ENCODE results near the gene PRM1. TPM values are rescaled to one million over a fixed set of nuclear protein-coding genes. Genes with fewer than 3 reads are reported as not detected.

PRM1 gene
- total and polyA plus RNA-seq, 2 of the 8 experiments (the other 6 are each of a cell fraction or from before 2014, with no cell fraction given) = 0.54 to 0.82 TPM

DNA sequence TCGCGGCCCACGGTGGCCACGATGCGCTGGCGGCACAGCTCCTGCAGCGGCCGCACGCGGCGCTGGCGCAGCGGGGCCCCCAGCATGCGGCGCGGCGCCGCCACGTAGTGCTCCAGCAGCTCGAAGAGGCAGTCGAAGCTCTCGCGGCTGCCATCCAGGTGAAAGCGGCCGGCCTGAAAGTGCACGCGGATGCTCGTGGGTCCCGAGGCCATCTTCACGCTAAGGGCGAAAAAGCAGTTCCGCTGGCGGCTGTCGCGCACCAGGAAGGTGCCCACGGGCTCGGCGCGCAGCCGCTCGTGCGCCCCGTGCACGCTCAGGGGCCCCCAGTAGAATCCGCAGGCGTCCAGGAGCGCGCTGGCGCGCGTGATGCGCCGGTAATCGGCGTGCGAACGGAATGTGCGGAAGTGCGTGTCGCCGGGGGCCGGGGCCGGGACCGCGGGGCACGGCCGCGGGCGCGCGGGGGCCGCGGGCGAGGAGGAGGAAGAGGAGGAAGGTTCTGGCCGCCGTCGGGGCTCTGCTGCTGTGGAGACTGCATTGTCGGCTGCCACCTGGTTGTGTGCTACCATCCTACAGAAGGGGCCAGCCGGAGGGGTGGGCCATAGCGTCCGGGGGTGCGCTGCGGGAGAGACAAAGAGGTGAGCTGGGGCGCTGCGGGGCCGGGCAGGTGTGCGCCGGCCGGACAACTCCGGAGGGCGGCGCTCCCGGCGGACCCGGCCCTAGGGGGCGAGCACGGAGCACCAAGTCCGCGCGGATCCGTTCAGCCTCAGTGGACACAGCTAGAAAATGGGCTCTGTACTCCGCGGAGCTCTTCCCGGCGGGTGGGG, 26.0 kb downstream of the PRM1 start (continued):
- TF ChIP-seq ZNF274 (IDR thresholded peaks at IDR 0.05; ENCODE audit: borderline replicate concordance, extremely low read depth, low read length) = no peak

All from H1 (cell line).